H1 (cell line): ENCODE measurements around the gene LBHD1. TPM values are rescaled to one million over a fixed set of nuclear protein-coding genes. Genes with fewer than 3 reads are reported as not detected.

ENCODE experiments used
- polyA plus RNA-seq, 7 experiments: library from polyadenylated mRNA; depleted of rRNA in 3 of 7; stranded (reverse) in 5 of 7; unstranded in 2 of 7; fragments of >200 nt in 5 of 7; fragments of 200-250 nt in 2 of 7; gene quantifications; 1 replicate in 5 of 7; 2 replicates in 1 of 7; 4 replicates in 1 of 7; pipeline versions ENCODE4 v1.2.1 to v1.2.3, GENCODE V29; 2011 to 2013; ENCODE audit warnings: missing spikeins in 2 of 7, mixed read lengths in 2 of 7
- total RNA-seq: library from RNA; stranded (reverse); fragmentation: NEBNext Ultra II Directional; extraction: Animal tissue kit (Norgen Biotek cat#: 25700); gene quantifications from 2 replicates; pipeline ENCODE4 v1.2.1, GENCODE V29; 2021
- TF ChIP-seq, protein P1 (sequence below): IDR thresholded peaks from 2 replicates; pipeline ENCODE4 v1.6.1; 2012; ENCODE audit warnings: inconsistent platforms

LBHD1 gene
- total and polyA plus RNA-seq, 2 of the 8 experiments (the other 6 are each of a cell fraction or from before 2014, with no cell fraction given), result 2.3 to 5.2 TPM

DNA sequence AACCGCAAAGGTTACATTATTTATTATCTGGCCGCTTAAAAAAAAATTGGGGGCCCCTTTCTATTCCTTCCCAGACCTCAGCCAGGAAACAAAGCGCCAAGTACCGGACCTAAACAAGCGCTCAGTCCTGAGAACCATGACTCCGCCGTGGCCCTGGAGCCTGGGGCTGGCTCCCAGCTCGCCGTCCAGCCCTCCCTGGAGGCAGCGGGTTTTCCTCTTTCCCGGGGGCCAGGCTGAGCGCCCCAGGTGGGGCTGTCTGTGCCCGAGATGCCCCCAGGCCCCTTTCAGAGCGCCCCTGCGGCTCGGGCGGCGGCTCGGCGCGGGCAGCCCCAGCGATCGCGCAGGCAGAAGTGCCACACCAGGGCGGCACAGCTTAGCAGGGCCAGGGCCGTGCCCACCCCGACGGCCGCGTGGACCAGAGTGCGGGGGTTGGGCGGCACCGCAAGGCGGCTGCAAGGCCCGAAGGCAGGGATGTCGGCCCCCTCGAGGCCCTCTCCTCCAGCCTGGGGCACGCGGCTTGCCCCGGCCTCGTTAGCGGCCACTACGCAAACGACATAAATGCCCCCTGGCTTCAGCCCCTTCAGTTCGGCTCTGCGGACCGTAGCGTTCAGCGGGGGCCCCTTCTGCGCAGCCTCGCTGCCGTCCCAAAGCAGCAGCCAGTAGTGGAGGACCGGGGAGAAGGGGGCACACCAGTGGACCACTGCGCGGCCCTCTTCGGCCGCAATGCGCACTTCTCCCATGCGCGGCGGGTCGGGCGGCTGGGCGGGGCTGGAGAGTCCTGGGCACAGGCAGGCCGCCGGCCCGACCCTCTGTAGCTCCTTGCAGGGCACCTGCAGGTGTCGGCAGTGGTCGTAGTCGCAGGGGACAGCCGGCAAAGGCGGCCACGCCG lies 15.7 kb upstream of the LBHD1 start (continued):
- TF ChIP-seq, protein P1, sequence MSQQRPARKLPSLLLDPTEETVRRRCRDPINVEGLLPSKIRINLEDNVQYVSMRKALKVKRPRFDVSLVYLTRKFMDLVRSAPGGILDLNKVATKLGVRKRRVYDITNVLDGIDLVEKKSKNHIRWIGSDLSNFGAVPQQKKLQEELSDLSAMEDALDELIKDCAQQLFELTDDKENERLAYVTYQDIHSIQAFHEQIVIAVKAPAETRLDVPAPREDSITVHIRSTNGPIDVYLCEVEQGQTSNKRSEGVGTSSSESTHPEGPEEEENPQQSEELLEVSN, result peak; percentile 65
